GM13976 (cell line): Measurements from ENCODE around the gene KMT2B.

ENCODE experiments used
- DNase-seq: peaks from one replicate; pipeline ENCODE4 v3.0.0; 2012; ENCODE audit warnings: low spot score
- in situ Hi-C: fragments of 300-500 bp; cut with MboI; formaldehyde crosslinking; loops from one replicate; pipeline ENCODE4 v1.12.0; 2022; ENCODE audit warnings: low sequenced_read_pairs, mixed read lengths, inconsistent platforms; ENCODE audit not compliant: unreplicated experiment
- TF ChIP-seq, protein P1 (sequence below): IDR thresholded peaks from 2 replicates; pipeline ENCODE4 v1.5.1; 2012; ENCODE audit warnings: borderline replicate concordance, mild to moderate bottlenecking; ENCODE audit not compliant: insufficient read depth; ENCODE audit errors: extremely low read depth, missing control alignments, control extremely low read depth

The KMT2B gene

DNA sequence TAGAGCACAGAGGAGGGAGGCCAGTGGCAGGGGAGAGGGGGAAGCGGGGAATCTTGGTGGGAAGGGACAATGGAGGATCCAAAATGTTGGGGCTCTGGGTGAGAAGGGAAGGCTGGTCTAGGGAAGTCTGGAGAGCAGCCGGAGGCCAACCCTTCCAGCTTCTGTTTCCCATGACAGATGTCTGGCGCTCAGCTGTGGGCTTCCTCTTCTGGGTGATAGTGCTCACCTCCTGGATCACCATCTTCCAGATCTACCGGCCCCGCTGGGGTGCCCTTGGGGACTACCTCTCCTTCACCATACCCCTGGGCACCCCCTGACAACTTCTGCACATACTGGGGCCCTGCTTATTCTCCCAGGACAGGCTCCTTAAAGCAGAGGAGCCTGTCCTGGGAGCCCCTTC, 28.7 kb downstream of the KMT2B start:
- no peak for DNase-seq
- in situ Hi-C loops: no loop called here
- TF ChIP-seq, protein P1, sequence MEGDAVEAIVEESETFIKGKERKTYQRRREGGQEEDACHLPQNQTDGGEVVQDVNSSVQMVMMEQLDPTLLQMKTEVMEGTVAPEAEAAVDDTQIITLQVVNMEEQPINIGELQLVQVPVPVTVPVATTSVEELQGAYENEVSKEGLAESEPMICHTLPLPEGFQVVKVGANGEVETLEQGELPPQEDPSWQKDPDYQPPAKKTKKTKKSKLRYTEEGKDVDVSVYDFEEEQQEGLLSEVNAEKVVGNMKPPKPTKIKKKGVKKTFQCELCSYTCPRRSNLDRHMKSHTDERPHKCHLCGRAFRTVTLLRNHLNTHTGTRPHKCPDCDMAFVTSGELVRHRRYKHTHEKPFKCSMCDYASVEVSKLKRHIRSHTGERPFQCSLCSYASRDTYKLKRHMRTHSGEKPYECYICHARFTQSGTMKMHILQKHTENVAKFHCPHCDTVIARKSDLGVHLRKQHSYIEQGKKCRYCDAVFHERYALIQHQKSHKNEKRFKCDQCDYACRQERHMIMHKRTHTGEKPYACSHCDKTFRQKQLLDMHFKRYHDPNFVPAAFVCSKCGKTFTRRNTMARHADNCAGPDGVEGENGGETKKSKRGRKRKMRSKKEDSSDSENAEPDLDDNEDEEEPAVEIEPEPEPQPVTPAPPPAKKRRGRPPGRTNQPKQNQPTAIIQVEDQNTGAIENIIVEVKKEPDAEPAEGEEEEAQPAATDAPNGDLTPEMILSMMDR: no peak

DNA sequence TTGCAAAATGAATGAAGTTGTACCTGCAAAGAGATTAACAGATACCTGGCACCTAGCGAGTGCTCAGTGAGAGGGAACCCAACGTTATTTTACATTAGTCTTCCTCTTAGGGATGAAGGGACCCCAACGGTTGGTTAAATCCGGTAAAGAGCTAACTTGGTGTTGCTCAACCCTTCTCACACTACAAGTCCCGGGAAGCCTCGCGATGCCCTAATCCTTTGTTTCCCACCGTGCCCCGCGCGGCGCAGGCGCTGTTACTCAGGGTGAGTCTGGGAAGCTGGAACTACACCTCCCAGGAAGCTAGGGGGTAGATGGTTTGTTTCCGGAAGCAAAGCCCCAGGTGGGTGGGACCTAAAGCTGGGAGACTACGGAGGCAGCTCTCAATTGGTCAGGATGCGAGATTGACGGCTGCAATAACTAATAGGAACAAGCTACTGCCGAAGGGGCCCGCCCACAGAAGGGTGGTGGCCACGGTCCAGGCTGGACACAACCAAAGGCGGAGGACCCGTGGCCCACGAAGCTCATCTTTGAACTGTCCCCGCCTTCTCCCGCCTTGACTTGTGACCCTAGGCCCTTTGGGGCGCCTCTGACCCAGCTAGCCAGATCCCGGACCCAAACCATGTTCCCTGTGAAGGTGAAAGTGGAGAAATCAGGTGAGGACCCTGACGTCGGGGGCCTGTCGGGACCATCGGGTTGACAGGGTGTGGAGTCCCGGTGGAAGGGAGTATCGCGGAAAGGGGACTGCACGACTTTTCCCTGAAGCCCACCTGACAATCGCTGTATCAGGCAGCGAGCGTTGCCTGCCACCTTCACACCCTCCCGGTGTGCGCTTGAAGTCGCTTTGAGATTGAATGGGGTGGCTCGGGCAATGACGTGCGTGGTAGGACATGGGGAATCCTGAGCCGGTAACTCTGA, 30.6 kb downstream of the KMT2B start, which contains the start of gene LIN37:
TSS of gene LIN37 (plus strand) at position 471 of the 915 bp plus-strand sequence. CDS start at position 620, 149 bp downstream.
- in situ Hi-C loops: no loop called here
- TF ChIP-seq, protein P1: no peak
- peak; percentile 94 for DNase-seq

DNA sequence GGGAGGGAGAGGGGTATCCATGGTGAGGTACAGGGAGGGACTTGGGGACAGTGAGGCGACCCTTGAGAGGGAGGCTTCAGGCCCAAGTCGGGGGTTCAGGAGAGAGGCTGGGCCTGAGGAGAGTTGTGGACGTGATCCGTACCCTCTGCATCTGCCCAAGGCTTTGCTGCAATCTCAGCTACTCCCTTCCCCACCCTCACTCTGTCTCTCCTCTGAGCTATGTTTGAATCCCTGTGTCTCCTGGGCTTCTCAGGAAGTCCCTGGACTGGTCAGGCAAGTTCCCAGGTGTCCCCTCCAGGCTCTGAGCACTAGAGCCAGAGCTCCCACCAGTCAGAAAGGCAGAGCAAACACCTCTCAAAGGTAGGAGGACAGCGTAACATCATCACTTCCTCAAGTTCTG, 32.4 kb downstream of the KMT2B start:
- in situ Hi-C loops: no loop called here
- TF ChIP-seq, protein P1: no peak
- no peak for DNase-seq

DNA sequence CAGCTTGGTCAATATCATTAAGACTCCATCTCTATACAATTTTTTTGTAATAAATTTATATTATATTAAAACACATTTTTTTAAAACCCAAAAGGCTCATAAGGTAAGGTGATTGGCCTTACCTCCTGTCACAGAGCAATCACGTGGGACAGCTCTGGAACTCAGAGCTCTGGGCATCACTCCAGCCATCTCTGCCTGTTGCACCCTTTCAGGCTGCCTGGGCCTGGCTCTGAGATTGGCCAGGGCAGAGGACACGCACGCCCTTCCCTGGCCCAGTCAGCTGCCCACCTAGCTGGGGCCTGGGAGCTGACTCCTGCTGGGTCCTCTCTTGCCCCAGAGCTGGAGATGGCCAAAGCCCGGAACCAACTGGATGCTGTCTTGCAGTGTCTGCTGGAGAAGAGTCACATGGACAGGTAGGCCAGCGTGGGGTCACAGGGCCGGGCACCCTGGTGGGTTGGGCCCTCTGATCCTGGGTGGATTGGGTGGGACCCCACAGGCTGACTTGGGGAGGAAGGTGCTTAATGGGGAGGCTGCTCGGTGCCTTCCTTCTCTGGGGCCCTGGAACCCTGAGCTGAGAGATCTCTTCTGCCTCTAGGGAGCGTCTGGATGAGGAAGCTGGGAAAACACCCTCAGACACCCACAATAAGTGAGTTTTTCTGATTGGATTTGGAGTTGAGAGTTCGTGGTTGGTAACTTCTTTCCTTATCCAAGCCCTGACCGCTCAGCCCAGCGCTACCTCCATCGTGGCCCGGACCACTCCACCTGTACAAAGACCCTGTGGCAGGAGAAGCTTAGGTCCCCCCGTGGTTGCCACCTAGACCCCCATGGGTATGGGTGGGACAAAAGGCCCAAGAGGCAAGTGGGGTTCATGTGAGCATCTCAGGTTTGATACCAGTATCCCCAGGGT, 34.3 kb downstream of the KMT2B start:
- in situ Hi-C loops: no loop called here
- DNase-seq: no peak
- TF ChIP-seq, protein P1: no peak

DNA sequence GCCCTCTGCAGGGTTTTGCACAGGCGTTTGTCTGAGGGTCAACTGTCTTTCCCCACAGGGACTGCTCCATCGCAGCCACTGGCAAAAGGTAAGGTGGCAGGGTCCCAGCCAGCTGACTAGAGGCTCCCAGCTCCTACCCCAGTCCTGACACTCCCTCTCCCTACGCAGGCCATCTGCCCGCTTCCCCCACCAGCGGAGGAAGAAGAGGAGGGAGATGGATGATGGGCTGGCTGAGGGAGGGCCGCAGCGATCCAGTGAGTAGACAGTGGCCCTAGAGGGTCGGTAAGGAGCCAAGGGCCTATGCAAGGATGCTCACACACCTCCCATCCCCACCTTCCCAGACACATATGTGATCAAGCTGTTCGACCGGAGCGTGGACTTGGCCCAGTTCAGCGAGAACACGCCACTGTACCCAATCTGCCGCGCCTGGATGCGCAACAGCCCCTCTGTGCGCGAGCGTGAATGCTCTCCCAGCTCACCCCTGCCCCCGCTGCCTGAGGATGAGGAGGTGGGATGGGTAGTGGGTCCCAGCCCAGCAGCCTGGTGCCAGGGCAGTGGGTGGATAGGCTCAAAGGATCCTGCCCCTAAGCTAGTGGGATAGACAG, 35.0 kb downstream of the KMT2B start:
- in situ Hi-C loops: no loop called here
- DNase-seq: no peak
- TF ChIP-seq, protein P1: no peak
